ENCODE measurements around the gene GTF3C2. TPM values are rescaled to one million over a fixed set of nuclear protein-coding genes. Genes with fewer than 3 reads are reported as not detected.

GTF3C2 gene
- total and polyA plus RNA-seq, 9 of the 15 experiments (the other 6 are each of a cell fraction or from before 2014, with no cell fraction given): 35.5 to 96.8 (median 53.0) TPM

DNA sequence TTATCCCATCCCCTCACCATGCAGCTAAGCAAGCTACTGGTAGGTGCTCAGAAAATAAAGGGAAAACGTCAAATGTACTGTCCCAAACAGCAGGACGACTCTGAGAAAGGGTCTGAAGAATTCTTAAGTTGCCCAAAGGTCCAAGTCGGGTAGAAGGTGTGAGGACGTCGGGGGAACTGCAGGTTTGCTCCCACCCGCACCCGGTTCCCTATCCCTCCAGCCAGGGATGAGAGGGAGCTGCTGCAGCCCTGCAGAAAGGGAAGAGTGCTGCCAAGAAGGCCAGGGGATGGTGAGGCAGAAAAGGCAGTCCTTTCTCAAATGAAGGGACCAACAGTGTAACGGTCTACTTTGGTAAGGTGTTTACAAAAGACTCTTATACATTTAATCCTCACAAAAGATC, 41.4 kb downstream of the GTF3C2 start:
- H4K20me1 ChIP-seq (replicated peaks; ENCODE audit: control insufficient read depth, insufficient read depth, low read length): 0 out of 2 replicates have a peak, but pooled peaks cover 6% of the 10 kb centered on the region
- TF ChIP-seq EP300 (IDR thresholded peaks at IDR 0.05; ENCODE audit: low read length) (no peak), FOXP1 (CRISPR knock-in tag; IDR thresholded peaks at IDR 0.05) (no peak), ZKSCAN3 (CRISPR knock-in tag; IDR thresholded peaks at IDR 0.05) (no peak), ZNF707 (CRISPR knock-in tag; conservative IDR thresholded peaks at IDR 0.05) (no peak), SAP30 (IDR thresholded peaks at IDR 0.05; ENCODE audit: borderline replicate concordance, insufficient read depth, low read depth, low read length, poor library complexity, severe bottlenecking) (no peak), TSC22D4 (tag; IDR thresholded peaks at IDR 0.05) (no peak), ASH1L (IDR thresholded peaks at IDR 0.05; ENCODE audit: borderline replicate concordance, low read depth, partially characterized antibody) (no peak), SIN3A (IDR thresholded peaks at IDR 0.05; ENCODE audit: borderline replicate concordance in 2 of 2, control insufficient read depth in 1 of 2, low read depth in 2 of 2, low read length in 2 of 2) (no peak)
- TF ChIP-seq, protein P1, sequence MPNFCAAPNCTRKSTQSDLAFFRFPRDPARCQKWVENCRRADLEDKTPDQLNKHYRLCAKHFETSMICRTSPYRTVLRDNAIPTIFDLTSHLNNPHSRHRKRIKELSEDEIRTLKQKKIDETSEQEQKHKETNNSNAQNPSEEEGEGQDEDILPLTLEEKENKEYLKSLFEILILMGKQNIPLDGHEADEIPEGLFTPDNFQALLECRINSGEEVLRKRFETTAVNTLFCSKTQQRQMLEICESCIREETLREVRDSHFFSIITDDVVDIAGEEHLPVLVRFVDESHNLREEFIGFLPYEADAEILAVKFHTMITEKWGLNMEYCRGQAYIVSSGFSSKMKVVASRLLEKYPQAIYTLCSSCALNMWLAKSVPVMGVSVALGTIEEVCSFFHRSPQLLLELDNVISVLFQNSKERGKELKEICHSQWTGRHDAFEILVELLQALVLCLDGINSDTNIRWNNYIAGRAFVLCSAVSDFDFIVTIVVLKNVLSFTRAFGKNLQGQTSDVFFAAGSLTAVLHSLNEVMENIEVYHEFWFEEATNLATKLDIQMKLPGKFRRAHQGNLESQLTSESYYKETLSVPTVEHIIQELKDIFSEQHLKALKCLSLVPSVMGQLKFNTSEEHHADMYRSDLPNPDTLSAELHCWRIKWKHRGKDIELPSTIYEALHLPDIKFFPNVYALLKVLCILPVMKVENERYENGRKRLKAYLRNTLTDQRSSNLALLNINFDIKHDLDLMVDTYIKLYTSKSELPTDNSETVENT (CRISPR knock-in tag; IDR thresholded peaks at IDR 0.05): no peak
- ChIA-PET POLR2A (interaction anchor here (0.6 to 1.8 kb wide), 4 partner anchors 8 to 215 kb away, joined by 3 to 4 read pairs (median 3); no protein-coding TSS in a partner anchor), CTCF (ENCODE audit: low intra/inter-chr PET ratio) (no interaction called here)
- FAIRE-seq: no peak
- H2AFZ ChIP-seq (ENCODE audit: low read depth, low read length): no peak overlapping the region
- no TSS peak for BruUV-seq (replicated peaks)
- no peak overlapping the region for H3K27ac ChIP-seq (ENCODE audit: extremely low read depth, low read depth, low read length)
- 46% methylated on average over 8 of the region's 8 CpGs for WGBS (ENCODE audit: insufficient coverage, low coverage, missing lambda C conversion rate)
- H3K36me3 ChIP-seq (ENCODE audit: control insufficient read depth, insufficient read depth, low read length): peaks cover 14% of the 10 kb centered on the region; the same call in 1 of the 3 replicates
- peaks cover 7% of the 10 kb centered on the region for H3K9me1 ChIP-seq (ENCODE audit: control insufficient read depth, insufficient read depth, low read length)
- no peak for DNase-seq (ENCODE audit: extremely low read depth in 1 of 4, low spot score in 3 of 4)
- H3K4me3 ChIP-seq: no peak overlapping the region
- intact Hi-C loops (cut with micrococcal nuclease): no loop called here
- in situ Hi-C loops (cut with MboI): no loop called here
- no peak for ATAC-seq
- no peaks in the 10 kb centered on the region for H3K9me3 ChIP-seq (replicated peaks; ENCODE audit: control insufficient read depth, insufficient read depth, low read depth, low read length)
- no peaks in the 10 kb centered on the region for H3K27me3 ChIP-seq (ENCODE audit: control insufficient read depth in 2 of 2, insufficient read depth in 2 of 2, low read length in 2 of 2)
- no peaks in the 10 kb centered on the region for H3K79me2 ChIP-seq (ENCODE audit: control insufficient read depth, insufficient read depth, low read length)
- no peak overlapping the region for H3K4me2 ChIP-seq (ENCODE audit: insufficient read depth, low read length)
- peaks cover 0 to 8% of the 10 kb centered on the region in 2 experiments; a peak in 3 of 5 replicates for H3K4me1 ChIP-seq (replicated peaks in 1 of 2; ENCODE audit: control insufficient read depth in 2 of 2, insufficient read depth in 2 of 2, low read length in 2 of 2)
- peak overlapping the region in 1 of 2 experiments; percentile 78; a peak in 1 of 4 replicates for H3K9ac ChIP-seq (ENCODE audit: insufficient read depth in 1 of 2, low read depth in 2 of 2, low read length in 2 of 2)
